Breast epithelium (tissue), 3 donors: ENCODE measurements around the gene PCDH9.

Experiments used
- POLR2AphosphoS5 ChIP-seq, 3 donors: sonication (generic); formaldehyde crosslinking; IDR thresholded peaks; one replicate each; pipeline ENCODE4 v1.6.1; 2017; ENCODE audit warnings: antibody characterized with exemption in 3 of 3
- TF ChIP-seq, protein P1 (sequence below), 3 donors: fragments of 450-650 bp; IDR thresholded peaks; one replicate each; pipeline ENCODE4 v1.5.1; 2016 to 2017; ENCODE audit warnings: antibody characterized with exemption in 3 of 3, mild to moderate bottlenecking in 3 of 3, moderate library complexity in 3 of 3

DNA sequence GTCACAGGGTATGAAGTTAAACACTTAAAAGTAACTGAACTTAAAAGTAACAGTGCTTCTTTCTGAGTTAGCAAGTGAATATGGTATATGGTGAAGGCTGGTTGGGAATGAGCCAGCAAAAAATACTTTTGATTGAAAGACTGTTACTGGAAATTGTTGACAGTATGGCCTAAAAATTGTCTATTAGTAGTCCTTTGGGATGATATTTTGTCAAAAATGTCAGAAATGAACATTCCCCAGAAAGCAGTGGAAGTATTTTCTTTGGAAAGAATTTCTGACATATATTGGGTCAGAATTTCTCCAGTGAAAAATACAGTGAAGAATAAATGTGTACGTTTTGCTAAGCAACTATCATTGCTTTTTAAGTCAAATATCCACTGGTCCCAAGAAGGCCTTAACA lies 860.5 kb downstream of the PCDH9 start:
- TF ChIP-seq, protein P1, sequence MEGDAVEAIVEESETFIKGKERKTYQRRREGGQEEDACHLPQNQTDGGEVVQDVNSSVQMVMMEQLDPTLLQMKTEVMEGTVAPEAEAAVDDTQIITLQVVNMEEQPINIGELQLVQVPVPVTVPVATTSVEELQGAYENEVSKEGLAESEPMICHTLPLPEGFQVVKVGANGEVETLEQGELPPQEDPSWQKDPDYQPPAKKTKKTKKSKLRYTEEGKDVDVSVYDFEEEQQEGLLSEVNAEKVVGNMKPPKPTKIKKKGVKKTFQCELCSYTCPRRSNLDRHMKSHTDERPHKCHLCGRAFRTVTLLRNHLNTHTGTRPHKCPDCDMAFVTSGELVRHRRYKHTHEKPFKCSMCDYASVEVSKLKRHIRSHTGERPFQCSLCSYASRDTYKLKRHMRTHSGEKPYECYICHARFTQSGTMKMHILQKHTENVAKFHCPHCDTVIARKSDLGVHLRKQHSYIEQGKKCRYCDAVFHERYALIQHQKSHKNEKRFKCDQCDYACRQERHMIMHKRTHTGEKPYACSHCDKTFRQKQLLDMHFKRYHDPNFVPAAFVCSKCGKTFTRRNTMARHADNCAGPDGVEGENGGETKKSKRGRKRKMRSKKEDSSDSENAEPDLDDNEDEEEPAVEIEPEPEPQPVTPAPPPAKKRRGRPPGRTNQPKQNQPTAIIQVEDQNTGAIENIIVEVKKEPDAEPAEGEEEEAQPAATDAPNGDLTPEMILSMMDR (IDR thresholded peaks at IDR 0.05): no peak
- no peak for TF ChIP-seq POLR2AphosphoS5 (IDR thresholded peaks at IDR 0.05)
